ENCODE measurements around the gene ELMOD3.
A peak's percentile ranks its signal among the peaks of the same experiment; 100 is the strongest.
"Not testable (repeated sequence)": the region's sequence is repeated elsewhere in the genome, so short reads cannot be mapped to it uniquely, and the experiment has no call there.

The ELMOD3 gene

GRCh38 chr2:85354286-85355072 is at the start of gene ELMOD3, which contains the start of gene RETSAT:
Gene ELMOD3, plus strand, starts transcription at chr2:85354769. Its CDS starts 2,430 bp downstream, at chr2:85357199.
Gene RETSAT, minus strand, starts transcription at chr2:85354528. Its CDS starts 21 bp downstream, at chr2:85354507.
- DNase-seq, result peak; percentile 97

GRCh38 chr2:85307527-85307897 is 47.1 kb upstream of the ELMOD3 start:
- no peak for DNase-seq

GRCh38 chr2:85308201-85308600 is 46.4 kb upstream of the ELMOD3 start:
- DNase-seq, result peak; percentile 59

- DNase-seq, result peak; percentile 91
Measured at GRCh38 chr2:85308896-85309555, 45.5 kb upstream of the ELMOD3 start.

GRCh38 chr2:85309699-85310321 is 44.8 kb upstream of the ELMOD3 start:
- DNase-seq, result no peak

GRCh38 chr2:85310330-85310729 is 44.2 kb upstream of the ELMOD3 start:
- DNase-seq, result no peak

GRCh38 chr2:85312404-85312803 is 42.2 kb upstream of the ELMOD3 start:
- no peak for DNase-seq

- DNase-seq, result no peak
Measured at GRCh38 chr2:85314884-85315242, 39.7 kb upstream of the ELMOD3 start.

GRCh38 chr2:85315921-85316320 is 38.6 kb upstream of the ELMOD3 start:
- not testable (repeated sequence) for DNase-seq

GRCh38 chr2:85318222-85319074 is 36.1 kb upstream of the ELMOD3 start:
- DNase-seq, result no peak

- no peak for DNase-seq
Measured at GRCh38 chr2:85319796-85320195, 34.8 kb upstream of the ELMOD3 start.

- DNase-seq, result no peak
Measured at GRCh38 chr2:85323351-85323987, 31.1 kb upstream of the ELMOD3 start.

GRCh38 chr2:85323988-85324367 is 30.6 kb upstream of the ELMOD3 start:
- not testable (repeated sequence) for DNase-seq

- no peak for DNase-seq
Measured at GRCh38 chr2:85324639-85325465, 29.7 kb upstream of the ELMOD3 start.

GRCh38 chr2:85325466-85325811 is 29.1 kb upstream of the ELMOD3 start:
- DNase-seq, result no peak

GRCh38 chr2:85326406-85327159 is 28.0 kb upstream of the ELMOD3 start:
- DNase-seq, result no peak

- peak; percentile 40 for DNase-seq
Measured at GRCh38 chr2:85327160-85327821, 27.3 kb upstream of the ELMOD3 start.

- peak; percentile 93 for DNase-seq
Measured at GRCh38 chr2:85327822-85328617, 26.5 kb upstream of the ELMOD3 start, which contains the start of gene TGOLN2. Gene TGOLN2, minus strand, starts transcription at chr2:85327989. Its CDS starts 27 bp downstream, at chr2:85327962.

- no peak for DNase-seq
Measured at GRCh38 chr2:85329181-85329651, 25.4 kb upstream of the ELMOD3 start.
